GM12891 (cell line): ENCODE results near the gene CXCL13. TPM values are rescaled to one million over a fixed set of nuclear protein-coding genes. Genes with fewer than 3 reads are reported as not detected.
"Not testable (repeated sequence)": the region's sequence is repeated elsewhere in the genome, so short reads cannot be mapped to it uniquely, and the experiment has no call there.

Source experiments
- DNase-seq: peaks from one replicate; pipeline ENCODE4 v3.0.0; 2011; ENCODE audit warnings: low spot score; ENCODE audit not compliant: insufficient read length
- FAIRE-seq: peaks from 2 replicates; lab custom pipeline; 2011; peaks lifted over from hg19 to GRCh38; lab: Jason Lieb, UNC
- PAX5 ChIP-seq: IDR thresholded peaks from 2 replicates; pipeline ENCODE4 v1.6.1; 2011; ENCODE audit warnings: low read length, moderate library complexity, mild to moderate bottlenecking; ENCODE audit not compliant: insufficient read depth, severe bottlenecking
- POLR2A ChIP-seq: IDR thresholded peaks from 2 replicates; pipeline ENCODE4 v1.6.1; 2011; ENCODE audit warnings: low read depth, low read length, control low read depth
- POLR2AphosphoS5 ChIP-seq: IDR thresholded peaks from 2 replicates; pipeline ENCODE4 v1.6.1; 2011; ENCODE audit warnings: low read depth, low read length, control low read depth
- POU2F2 ChIP-seq: IDR thresholded peaks from 2 replicates; pipeline ENCODE4 v1.6.1; 2011; ENCODE audit warnings: low read depth, mild to moderate bottlenecking, control low read depth, low read length, moderate library complexity
- SPI1 ChIP-seq: IDR thresholded peaks from 2 replicates; pipeline ENCODE4 v1.6.1; 2011; ENCODE audit warnings: low read depth, low read length, control low read depth
- TAF1 ChIP-seq: IDR thresholded peaks from 2 replicates; pipeline ENCODE4 v1.6.1; 2011; ENCODE audit warnings: low read depth, low read length, control low read depth
- polyA plus RNA-seq: library from polyadenylated mRNA; unstranded; fragments of >200 nt; gene quantifications from one replicate; pipeline ENCODE4 v1.2.1, GENCODE V29; 2012; ENCODE audit warnings: low read depth, missing spikeins, inconsistent platforms; ENCODE audit not compliant: missing spikeins

The CXCL13 gene, protein sequence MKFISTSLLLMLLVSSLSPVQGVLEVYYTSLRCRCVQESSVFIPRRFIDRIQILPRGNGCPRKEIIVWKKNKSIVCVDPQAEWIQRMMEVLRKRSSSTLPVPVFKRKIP
- polyA plus RNA-seq: not detected

DNA sequence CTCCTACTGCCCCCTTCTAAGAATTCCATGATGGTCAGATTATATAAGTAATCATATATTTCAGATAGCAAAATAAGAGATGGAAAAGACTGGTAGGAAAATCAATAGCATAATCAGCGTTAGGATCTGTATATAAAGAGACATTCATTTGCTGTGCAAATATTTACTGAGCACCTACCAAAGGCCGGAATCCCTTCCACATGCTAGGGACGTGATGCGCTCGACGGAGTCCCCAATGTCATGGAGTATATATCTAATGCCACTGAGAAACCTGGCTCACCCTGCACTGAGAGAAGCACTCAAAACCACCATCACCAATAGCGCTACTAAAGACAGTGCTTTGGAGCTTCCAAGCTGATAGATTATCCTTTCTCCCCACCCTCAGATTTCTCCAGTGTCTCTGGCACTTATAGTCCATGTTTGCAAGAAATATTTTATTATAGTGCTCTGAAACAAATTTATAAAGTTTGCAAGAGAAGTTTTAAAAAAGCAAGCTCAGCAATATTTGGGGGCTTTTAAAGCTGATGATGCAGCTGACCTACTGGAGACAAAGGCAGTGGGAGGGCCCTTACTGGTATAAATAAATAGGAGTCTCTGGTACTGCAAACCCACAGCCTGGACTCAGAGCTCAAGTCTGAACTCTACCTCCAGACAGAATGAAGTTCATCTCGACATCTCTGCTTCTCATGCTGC is at the start of gene CXCL13:
Gene CXCL13 (plus strand): TSS at position 611 of the 693 bp plus-strand sequence. CDS start 46 bp downstream, at position 657.
- no peak for FAIRE-seq
- TF ChIP-seq TAF1 (no peak), POU2F2 (no peak), POLR2A (no peak), SPI1 (no peak), PAX5 (no peak), POLR2AphosphoS5 (no peak)
- DNase-seq: no peak

DNA sequence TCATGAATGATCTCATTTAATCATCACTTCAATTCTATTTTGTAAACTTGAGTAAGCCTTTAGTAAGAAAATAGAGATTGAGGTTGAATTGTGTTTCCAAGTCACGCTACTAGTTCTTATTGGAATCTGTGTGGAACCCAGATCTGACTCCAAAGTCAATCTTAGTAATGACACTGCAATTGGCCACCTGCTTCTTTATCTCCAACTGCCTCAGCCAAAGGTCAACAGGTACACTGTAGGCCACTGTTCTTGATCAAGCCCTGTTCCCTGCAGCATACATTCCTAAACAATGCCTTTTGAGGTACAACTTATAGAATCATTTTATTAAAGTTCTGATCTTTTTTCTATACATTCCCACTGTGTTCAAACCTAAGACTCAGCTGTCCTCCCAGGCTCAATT is 45.5 kb upstream of the CXCL13 start:
- no peak for FAIRE-seq
- TF ChIP-seq POLR2A (no peak), SPI1 (no peak), POLR2AphosphoS5 (no peak), POU2F2 (no peak), TAF1 (no peak), PAX5 (no peak)

DNA sequence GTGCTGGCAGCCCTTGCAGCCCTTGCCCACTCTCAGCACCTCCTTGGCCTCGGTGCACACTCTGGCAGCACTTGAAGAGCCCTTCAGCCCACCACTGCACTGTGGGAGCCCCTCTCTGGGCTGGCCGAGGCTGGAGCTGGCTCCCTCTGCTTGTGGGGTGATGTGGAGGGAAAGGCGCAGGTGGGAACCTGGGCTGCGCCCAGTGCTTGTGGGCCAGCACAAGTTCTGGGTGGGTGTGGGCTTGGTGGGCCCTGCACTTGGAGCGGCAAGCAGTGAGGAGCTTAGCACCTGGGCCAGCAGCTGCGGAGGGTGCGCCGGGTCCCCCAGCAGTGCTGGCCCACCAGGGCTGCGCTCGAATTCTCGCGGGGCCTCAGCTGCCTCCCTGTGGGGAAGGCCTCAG is 43.9 kb upstream of the CXCL13 start:
- not testable (repeated sequence) for DNase-seq, FAIRE-seq

More for the DNA sequence above, 45.5 kb upstream of the CXCL13 start:
- DNase-seq: no peak

DNA sequence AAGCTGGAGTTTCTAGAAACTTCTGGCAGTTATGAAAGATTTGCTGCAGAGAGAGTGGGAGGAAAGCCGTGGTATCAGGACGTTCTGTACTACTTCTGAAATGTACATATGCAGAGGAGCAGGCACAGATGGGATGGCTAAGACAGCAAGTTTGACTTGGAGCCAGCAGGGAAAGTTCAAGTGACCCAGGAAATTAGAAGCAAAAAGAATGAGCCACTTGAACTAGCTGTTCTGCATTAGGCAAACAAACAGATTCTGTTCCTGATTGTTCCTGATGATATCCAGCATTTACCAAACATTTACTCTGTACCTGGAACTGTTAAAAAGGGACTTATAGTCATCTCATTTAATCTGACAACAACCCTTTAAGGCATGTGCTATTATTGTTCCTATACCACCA is 41.4 kb upstream of the CXCL13 start:
- no peak for DNase-seq
- no peak for TF ChIP-seq POLR2A
- no peak for TF ChIP-seq PAX5
- no peak for TF ChIP-seq SPI1
- TF ChIP-seq POLR2AphosphoS5: no peak
- no peak for TF ChIP-seq POU2F2
- no peak for TF ChIP-seq TAF1
- no peak for FAIRE-seq

DNA sequence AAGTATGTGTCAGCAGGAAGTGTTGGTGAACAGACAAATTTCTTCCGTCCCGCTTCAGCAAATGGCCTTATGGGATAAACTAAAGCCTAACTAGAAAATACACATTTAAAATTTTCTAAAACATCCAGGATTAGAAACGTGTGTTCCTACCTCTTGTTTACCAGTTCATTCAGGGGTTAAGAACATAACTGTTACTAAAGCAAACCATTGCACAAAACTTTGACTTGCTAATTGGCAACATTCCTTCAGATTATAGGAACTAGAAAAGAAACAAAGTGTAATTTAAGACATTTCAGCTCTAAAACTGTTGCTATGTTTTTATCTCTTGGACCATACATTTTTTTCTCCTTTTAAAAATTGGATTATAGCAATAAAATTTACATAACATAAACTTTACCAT is 39.5 kb upstream of the CXCL13 start:
- TF ChIP-seq POLR2A (no peak), POU2F2 (no peak), SPI1 (no peak), TAF1 (no peak), PAX5 (no peak), POLR2AphosphoS5 (no peak)
- DNase-seq: no peak
- FAIRE-seq: no peak

DNA sequence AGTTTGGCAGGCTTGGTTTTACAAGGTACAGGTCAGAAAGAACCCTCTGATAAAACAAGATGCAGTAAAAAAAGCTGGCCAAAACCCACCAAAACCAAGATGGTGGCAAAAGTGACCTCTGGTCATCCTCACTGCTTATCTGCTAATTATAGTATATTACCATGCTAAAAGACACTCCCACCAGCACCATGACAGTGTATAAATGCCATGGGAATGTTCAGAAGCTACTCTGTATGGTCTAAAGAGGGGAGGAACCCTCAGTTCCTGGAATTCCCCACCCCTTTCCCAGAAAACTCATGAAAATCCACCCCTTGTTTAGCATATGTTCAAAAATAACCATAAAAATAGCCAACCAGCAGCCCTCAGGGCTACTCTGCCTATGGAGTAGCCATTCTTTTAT is 38.1 kb upstream of the CXCL13 start:
- DNase-seq: no peak
- TF ChIP-seq POLR2AphosphoS5 (no peak), TAF1 (no peak), POU2F2 (no peak), PAX5 (no peak), SPI1 (no peak), POLR2A (no peak)
- no peak for FAIRE-seq

DNA sequence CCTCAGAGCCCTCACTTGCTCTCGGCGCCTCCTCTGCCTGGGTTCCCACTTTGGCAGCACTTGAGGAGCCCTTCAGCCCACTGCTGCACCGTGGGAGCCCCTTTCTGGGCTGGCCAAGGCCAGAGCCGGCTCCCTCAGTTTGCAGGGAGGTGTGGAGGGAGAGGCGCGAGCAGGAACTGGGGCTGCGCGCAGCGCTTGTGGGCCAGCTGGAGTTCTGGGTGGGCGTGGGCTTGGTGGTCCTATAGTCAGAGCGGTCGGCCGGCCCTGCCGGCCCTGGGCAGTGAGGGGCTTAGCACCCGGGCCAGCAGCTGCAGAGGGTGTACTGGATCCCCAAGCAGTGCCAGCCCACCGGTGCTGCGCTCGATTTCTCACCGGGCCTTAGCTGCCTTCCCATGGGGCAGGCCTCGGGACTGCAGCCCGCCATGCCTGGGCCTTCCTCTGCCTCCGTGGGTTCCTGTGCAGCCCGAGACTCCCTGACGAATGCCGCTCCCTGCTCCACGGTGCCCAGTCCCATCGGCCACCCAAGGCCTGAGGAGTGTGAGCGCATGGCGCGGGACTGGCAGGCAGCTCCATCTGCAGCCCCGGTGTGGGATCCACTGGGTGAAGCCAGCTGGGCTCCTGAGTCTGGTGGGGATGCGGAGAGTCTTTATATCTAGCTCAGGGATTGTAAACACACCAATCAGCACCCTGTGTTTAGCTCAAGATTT is 35.0 kb upstream of the CXCL13 start:
- DNase-seq, FAIRE-seq: not testable (repeated sequence)

DNA sequence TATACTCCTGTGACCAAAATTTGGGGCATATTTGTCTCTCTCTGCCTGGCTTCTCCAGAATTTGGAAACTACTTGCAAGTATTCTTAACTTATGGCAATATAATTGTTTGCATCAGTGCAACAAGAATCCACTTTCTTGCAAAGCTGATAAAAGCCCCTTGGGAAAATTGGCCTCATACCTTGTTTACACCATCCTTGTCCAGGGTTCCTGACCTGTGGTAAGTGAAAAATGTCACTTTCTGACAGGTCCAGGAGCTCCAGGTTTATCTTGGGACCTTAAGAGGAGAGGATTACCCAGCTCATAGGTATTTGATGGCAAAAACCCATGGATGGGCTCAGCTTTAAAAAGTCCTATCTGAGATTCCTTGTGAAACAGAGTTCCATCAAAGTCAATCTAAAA is 29.3 kb upstream of the CXCL13 start:
- no peak for FAIRE-seq
- TF ChIP-seq POLR2AphosphoS5 (no peak), SPI1 (no peak), PAX5 (no peak), POLR2A (no peak), TAF1 (no peak), POU2F2 (no peak)
- DNase-seq: no peak

DNA sequence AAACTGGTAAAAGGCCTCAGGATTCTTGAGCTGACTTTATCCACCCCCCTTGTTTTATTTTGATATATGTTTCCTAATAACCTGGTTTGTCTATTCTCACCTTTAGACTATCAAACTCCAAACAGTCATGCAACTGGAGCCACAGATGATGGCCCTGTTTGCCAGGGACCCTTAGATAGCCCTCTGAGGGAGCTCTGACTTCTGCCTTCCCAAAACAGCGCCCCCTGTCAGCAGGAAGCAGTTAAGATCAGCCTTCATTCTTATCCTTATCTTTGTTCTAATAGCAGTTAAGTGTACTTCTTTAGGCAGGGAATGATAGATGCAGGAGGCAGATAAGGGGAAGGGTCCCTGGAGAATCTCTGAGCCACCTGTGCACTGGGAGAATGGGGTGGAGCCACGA is 27.5 kb upstream of the CXCL13 start:
- DNase-seq (no peak), FAIRE-seq (no peak)
- TF ChIP-seq SPI1 (no peak), TAF1 (no peak), POLR2AphosphoS5 (no peak), POLR2A (no peak), PAX5 (no peak), POU2F2 (no peak)

DNA sequence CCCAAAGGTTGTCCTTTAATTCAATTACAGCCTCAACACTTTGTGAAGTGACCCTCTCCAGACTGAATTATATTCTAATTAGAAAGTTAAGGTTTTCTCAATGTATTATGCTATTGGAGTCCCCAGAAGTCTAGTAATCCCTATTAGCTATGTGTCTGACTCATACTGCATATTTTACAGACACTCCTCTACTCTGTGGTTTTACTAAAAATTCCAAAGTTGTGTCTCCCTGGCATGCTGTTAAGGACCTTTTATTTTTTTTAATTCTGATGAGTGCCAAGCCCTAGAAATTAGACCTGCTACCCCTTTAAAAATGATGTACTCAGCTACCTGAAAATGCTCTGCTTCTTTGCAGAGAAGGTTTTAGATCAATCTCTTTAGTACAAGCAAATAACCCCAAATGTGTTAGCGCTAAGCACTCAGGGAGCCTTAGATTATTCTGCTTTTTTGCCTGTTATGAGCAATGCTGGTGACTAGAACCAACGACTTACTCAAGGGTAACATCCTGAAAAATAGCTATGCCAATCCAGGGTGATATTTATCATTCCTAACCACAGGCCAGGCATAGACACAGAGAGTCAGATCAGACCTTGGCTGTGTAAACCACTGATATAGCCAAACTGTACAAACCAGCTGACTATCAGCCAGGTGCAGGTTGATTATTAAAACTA is 26.1 kb upstream of the CXCL13 start:
- no peak for FAIRE-seq
- TF ChIP-seq POLR2A (no peak), POU2F2 (no peak), PAX5 (no peak), SPI1 (no peak), TAF1 (no peak), POLR2AphosphoS5 (no peak)
- DNase-seq: no peak

DNA sequence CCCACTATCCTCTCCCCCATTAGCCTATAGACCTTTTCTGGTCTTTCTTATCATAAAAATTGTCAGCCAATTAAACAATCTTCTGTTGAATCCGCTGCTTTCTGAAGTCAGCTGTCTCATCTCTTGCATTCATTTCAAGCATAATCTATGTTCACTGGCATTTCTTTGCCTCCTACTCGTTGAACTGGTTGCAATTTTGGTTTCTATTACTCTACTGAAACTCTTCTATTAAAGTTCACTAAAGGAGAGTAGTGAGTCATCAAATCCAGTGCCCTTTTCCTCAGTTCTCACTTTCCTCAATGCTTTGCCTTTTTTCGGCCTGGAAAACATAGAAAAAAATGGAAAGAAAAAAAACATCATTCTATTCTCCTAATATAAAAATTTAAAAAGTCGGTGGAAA is 23.9 kb upstream of the CXCL13 start:
- DNase-seq (no peak), FAIRE-seq (no peak)
- TF ChIP-seq SPI1: no peak
- TF ChIP-seq TAF1: no peak
- no peak for TF ChIP-seq POU2F2
- TF ChIP-seq POLR2AphosphoS5: no peak
- no peak for TF ChIP-seq POLR2A
- TF ChIP-seq PAX5: no peak
